ENCODE results near the gene NAA20. TPM values are rescaled to one million over a fixed set of nuclear protein-coding genes. Genes with fewer than 3 reads are reported as not detected.

NAA20 gene
- total RNA-seq, 1 donor from 2014 or later: 53.6 TPM

- Histone ChIP-seq H3K36me3 (ENCODE audit: control insufficient read depth, insufficient read depth, low read length) (no peaks in the 10 kb centered on the region), H3K27me3 (ENCODE audit: control insufficient read depth, insufficient read depth, low read length) (no peaks in the 10 kb centered on the region), H3K4me3 (ENCODE audit: low read depth, low read length) (no peak overlapping the region)
- TF ChIP-seq CTCF (IDR thresholded peaks at IDR 0.05; ENCODE audit: insufficient read depth, low read length, poor library complexity, severe bottlenecking): no peak
- no peak for DNase-seq (ENCODE audit: low read depth)
These were observed 11.8 kb upstream of the NAA20 start for GRCh38 chr20:20005342-20005741.

GRCh38 chr20:20009784-20010253, 7.3 kb upstream of the NAA20 start:
- H3K4me3 ChIP-seq (ENCODE audit: low read depth, low read length): no peak overlapping the region
- no peak for DNase-seq (ENCODE audit: low read depth)
- no peaks in the 10 kb centered on the region for H3K36me3 ChIP-seq (ENCODE audit: control insufficient read depth, insufficient read depth, low read length)
- no peak for TF ChIP-seq CTCF (IDR thresholded peaks at IDR 0.05; ENCODE audit: insufficient read depth, low read length, poor library complexity, severe bottlenecking)
- H3K27me3 ChIP-seq (ENCODE audit: control insufficient read depth, insufficient read depth, low read length): no peaks in the 10 kb centered on the region

- Histone ChIP-seq H3K36me3 (ENCODE audit: control insufficient read depth, insufficient read depth, low read length) (no peaks in the 10 kb centered on the region), H3K27me3 (ENCODE audit: control insufficient read depth, insufficient read depth, low read length) (no peaks in the 10 kb centered on the region), H3K4me3 (ENCODE audit: low read depth, low read length) (no peak overlapping the region)
- TF ChIP-seq CTCF (IDR thresholded peaks at IDR 0.05; ENCODE audit: insufficient read depth, low read length, poor library complexity, severe bottlenecking): no peak
- peak; percentile 26 for DNase-seq (ENCODE audit: low read depth)
These were observed 6.3 kb upstream of the NAA20 start for GRCh38 chr20:20010639-20011500.

- no peak for TF ChIP-seq CTCF (IDR thresholded peaks at IDR 0.05; ENCODE audit: insufficient read depth, low read length, poor library complexity, severe bottlenecking)
- Histone ChIP-seq H3K27me3 (ENCODE audit: control insufficient read depth, insufficient read depth, low read length) (no peaks in the 10 kb centered on the region), H3K36me3 (ENCODE audit: control insufficient read depth, insufficient read depth, low read length) (no peaks in the 10 kb centered on the region), H3K4me3 (ENCODE audit: low read depth, low read length) (no peak overlapping the region)
- no peak for DNase-seq (ENCODE audit: low read depth)
These were observed 4.6 kb upstream of the NAA20 start for GRCh38 chr20:20012541-20012940.

GRCh38 chr20:20014659-20015058, 2.5 kb upstream of the NAA20 start:
- no peak for DNase-seq (ENCODE audit: low read depth)
- Histone ChIP-seq H3K4me3 (ENCODE audit: low read depth, low read length) (no peak overlapping the region), H3K36me3 (ENCODE audit: control insufficient read depth, insufficient read depth, low read length) (no peaks in the 10 kb centered on the region), H3K27me3 (ENCODE audit: control insufficient read depth, insufficient read depth, low read length) (no peaks in the 10 kb centered on the region)
- TF ChIP-seq CTCF (IDR thresholded peaks at IDR 0.05; ENCODE audit: insufficient read depth, low read length, poor library complexity, severe bottlenecking): no peak

- Histone ChIP-seq H3K4me3 (ENCODE audit: low read depth, low read length) (peak overlapping the region; percentile 89), H3K27me3 (ENCODE audit: control insufficient read depth, insufficient read depth, low read length) (no peaks in the 10 kb centered on the region), H3K36me3 (ENCODE audit: control insufficient read depth, insufficient read depth, low read length) (no peaks in the 10 kb centered on the region)
- TF ChIP-seq CTCF (IDR thresholded peaks at IDR 0.05; ENCODE audit: insufficient read depth, low read length, poor library complexity, severe bottlenecking): no peak
- no peak for DNase-seq (ENCODE audit: low read depth)
These were observed 653 bp downstream of the NAA20 start for GRCh38 chr20:20017844-20018185.
